NB4 (cell line): ENCODE data around the gene LRBA.

Experiments used
- CTCF ChIP-seq: IDR thresholded peaks from one replicate; pipeline ENCODE4 v1.5.1; 2012; ENCODE audit warnings: low read depth, low read length
- POLR2A ChIP-seq: IDR thresholded peaks from 2 replicates; pipeline ENCODE4 v1.6.1; 2011; ENCODE audit warnings: mild to moderate bottlenecking; ENCODE audit not compliant: insufficient read length; ENCODE audit errors: extremely low read depth

DNA sequence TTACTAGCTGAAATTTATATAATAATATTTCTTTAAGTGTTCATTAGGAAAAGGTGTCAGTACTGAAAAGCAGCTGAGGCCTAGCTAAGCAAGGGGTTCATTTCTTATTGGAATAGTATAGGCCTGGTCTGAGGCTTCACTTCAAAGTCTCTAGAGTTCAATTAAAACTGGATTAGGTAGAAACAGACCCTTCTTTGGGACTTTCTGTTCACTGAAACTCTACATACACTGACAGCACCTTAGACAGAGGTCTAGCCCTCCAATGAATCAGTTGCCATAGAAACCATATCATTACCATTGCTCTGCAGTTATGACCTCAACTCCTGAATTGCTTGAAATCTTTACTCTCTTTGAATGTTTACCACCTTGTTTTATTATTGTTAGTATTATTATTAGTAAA is 519.5 kb downstream of the LRBA start:
- no peak for TF ChIP-seq POLR2A
- no peak for TF ChIP-seq CTCF
